Suppressor macrophage treated with lipopolysaccharide for 4 hours (primary cell): ENCODE results near the gene LMNA.
"Not testable (repeated sequence)": the region's sequence is repeated elsewhere in the genome, so short reads cannot be mapped to it uniquely, and the experiment has no call there.

Source experiments
- DNase-seq: peaks from one replicate; pipeline ENCODE4 v3.0.0-alpha.2; 2020

Gene LMNA

GRCh38 chr1:156164125-156164831 is 49.8 kb downstream of the LMNA start:
- peak; percentile 55 for DNase-seq

- DNase-seq = peak; percentile 96
Measured at GRCh38 chr1:156165083-156165482, 50.6 kb downstream of the LMNA start.

DNA sequence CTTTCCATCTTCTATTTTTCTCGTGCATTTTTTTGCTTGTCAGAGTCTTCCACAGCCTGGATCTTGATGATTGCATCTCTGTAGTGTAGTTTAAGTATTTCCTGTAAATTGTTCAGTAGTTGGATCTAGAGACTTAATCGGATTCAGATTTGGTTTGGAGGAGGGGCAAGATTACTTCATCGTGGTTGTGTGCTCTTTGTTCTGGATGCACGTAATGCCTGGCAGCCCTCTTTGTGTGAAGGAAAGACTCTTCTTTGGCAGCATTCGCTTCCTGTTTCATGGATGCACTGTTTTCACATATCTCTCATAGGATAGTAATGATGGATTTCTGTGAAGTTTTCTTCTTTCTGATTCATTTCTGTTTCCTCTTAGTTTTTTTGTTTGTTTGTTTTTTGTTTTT is 53.0 kb downstream of the LMNA start:
- peak; percentile 69 for DNase-seq

DNA sequence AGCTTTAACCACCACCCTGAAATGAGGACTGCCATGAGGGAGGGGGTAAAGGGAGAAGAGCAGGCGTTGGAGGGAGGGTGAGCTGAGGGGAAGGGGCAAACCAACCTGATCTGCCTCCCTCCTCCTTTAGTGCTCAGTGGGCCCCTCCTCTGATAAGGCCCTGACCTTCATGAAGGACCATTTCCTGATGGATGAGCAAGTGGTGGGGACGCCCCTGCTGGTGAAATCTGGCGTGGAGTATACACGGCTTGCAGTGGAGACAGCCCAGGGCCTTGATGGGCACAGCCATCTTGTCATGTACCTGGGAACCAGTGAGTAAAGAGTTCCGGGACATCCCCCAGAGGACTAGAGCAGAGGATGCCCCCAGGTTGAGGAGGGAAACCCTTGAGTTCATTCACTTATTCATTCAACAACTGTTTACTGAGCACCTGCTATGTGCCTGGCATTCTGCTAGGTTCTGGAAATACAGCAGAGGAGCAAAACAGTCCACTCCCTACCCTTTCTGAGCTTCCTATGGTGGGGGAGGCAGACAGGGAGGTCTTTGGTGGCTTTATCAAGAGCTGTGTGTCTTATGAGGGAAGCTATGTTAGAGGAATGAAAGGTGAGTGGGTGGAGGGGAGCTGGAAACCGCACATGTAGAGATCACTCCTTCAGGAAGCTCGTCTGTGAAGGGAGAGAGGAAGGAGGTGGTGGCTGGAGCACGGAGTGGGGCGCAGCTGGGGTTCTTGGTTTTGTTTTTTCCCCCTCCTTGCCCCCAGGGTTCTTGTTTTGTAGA is 58.4 kb downstream of the LMNA start:
- no peak for DNase-seq

GRCh38 chr1:156176610-156177210 is 62.2 kb downstream of the LMNA start:
- DNase-seq = no peak

GRCh38 chr1:156177919-156178654 is 63.6 kb downstream of the LMNA start:
- DNase-seq = no peak

DNA sequence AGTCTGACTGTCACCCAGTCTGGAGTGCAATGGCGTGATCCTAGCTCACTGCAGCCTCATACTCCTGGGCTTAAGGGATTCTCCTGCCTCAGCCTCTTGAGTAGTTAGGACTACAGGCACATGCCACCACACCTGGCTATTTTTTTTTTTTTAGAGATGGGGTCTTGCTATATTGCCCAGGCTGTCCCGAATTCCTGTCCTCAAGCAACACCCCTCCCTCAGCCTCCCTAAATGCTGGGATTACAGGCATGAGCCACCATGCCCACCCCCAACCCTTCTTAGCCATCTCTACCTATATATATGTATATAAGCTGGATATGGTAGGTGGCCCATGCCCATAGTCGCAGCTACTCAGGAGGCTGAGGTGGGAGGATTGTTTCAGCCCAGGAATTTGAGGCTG is 66.0 kb downstream of the LMNA start:
- no peak for DNase-seq

- DNase-seq = not testable (repeated sequence)
Measured at GRCh38 chr1:156181391-156181924, 66.9 kb downstream of the LMNA start.

DNA sequence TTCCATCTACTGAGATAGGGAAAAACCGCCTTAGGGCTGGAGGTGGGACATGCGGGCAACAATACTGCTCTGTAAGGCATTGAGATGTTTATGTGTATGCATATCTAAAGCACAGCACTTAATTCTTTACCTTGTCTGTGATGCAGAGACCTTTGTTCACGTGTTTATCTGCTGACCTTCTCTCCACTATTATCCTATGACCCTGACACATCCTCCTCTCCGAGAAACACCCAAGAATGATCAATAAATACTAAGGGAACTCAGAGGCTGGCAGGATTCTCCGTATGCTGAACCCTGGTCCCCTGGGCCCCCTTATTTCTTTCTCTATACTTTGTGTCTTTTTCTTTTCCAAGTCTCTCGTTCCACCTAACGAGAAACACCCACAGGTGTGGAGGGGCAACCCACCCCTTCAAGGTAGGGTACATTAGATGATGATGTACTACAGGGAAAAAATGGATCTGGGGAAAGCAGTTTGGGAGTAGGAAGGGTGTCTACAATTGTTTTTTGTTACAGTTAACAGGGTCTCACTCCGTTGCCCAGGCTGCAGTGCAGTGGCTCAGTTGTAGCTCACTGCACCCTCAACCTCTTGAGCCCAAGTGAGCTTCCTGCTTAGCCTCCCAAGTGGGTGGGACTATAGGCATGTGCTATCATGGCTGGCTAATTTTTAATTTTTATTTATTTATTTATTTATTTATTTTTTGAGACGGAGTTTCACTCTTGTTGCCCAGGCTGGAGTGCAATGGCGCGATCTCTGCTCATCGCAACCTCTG is 67.7 kb downstream of the LMNA start:
- not testable (repeated sequence) for DNase-seq

DNA sequence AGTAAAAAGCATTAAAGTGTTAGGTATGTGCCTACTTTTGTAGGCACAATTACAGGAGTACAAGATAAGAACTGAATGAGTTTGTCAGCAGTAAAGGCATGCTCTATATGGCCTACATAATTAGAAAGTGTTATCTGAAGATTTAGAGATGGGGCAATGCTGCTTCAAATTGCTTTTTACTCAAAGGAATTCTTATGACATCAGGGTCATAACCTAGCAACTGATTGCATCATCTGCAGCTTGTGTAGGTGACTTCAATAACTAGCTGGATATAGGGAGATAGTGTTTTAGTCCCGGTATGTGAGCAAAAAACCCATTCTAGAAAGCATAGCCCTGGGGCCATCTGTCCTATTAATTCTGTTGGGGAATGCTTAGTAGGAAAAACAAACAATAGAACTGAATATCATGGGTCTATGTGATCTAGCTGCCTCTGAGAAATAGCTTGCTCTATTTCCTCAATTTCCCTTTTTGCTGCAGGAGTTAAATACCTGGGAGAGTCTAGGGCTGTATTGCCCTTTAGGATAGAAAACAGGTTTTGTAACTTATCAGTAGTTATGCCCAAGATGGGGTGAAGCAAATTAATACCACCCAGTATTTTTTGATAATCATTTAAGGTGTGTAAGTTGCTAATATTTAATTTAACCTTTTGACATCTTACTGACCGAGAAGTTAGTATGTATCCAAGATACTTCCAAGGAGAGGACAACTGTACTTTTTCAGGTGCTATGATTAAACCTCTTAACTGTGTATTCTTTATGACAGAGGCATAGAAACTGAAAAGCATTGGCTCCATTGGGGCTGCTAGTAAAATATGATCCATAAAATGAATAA is 72.1 kb downstream of the LMNA start:
- DNase-seq = not testable (repeated sequence)
